ENCODE measurements around the gene PIP5K1B.

DNA sequence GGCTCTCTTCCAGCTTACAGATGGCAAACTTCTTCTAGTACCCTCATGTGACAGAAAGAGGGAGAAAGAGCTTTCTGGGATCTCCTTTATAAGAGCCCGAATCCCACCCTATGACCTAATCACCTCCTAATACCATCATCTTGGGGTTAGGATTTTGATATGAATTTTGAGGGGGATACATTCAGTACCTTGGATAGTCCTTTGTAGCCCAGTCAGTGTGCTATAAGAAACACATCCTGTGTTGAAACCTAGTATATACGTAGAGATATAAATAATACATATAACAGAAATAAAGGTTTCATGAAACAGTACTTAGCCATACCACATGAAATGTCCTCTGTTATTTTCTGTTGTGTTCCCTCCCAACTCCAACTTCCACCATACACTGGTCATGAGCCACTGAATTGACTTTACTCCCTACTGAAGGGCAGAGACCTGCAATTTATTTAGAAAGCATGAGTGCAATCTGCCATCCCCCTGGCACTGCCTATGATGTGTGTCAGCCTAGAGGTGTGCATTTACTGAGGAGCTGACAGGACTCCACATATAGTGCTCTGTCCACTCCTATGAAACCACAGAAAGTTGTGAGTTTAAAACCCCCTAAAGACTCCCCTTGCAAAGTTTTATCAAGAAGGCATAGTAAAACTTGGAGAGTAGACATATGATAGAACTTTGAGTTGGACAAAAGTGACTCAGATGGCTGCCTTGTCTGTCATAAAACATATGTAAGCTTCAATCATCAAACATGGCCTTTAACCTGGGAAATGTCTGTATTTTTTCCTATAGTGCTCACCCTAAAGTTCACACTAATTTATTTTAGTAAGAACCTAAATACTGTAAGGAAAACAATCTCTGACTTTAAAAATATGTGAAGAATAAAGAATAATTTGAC, 12.8 kb downstream of the PIP5K1B start:
- TF ChIP-seq JUNB (IDR thresholded peaks at IDR 0.05; ENCODE audit: unreplicated experiment) = no peak
- TF ChIP-seq, protein P1, sequence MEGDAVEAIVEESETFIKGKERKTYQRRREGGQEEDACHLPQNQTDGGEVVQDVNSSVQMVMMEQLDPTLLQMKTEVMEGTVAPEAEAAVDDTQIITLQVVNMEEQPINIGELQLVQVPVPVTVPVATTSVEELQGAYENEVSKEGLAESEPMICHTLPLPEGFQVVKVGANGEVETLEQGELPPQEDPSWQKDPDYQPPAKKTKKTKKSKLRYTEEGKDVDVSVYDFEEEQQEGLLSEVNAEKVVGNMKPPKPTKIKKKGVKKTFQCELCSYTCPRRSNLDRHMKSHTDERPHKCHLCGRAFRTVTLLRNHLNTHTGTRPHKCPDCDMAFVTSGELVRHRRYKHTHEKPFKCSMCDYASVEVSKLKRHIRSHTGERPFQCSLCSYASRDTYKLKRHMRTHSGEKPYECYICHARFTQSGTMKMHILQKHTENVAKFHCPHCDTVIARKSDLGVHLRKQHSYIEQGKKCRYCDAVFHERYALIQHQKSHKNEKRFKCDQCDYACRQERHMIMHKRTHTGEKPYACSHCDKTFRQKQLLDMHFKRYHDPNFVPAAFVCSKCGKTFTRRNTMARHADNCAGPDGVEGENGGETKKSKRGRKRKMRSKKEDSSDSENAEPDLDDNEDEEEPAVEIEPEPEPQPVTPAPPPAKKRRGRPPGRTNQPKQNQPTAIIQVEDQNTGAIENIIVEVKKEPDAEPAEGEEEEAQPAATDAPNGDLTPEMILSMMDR (conservative IDR thresholded peaks at IDR 0.05; ENCODE audit: low read depth in 2 of 2) = no peak
- no peak for TF ChIP-seq POLR2AphosphoS5 (IDR thresholded peaks at IDR 0.05; ENCODE audit: low read depth)
- no peak for TF ChIP-seq EZH2phosphoT487 (IDR thresholded peaks at IDR 0.05; ENCODE audit: unreplicated experiment)
- TF ChIP-seq EZH2 (IDR thresholded peaks at IDR 0.05; ENCODE audit: low read depth, unreplicated experiment) = no peak
- no peak for TF ChIP-seq NANOG (IDR thresholded peaks at IDR 0.05; ENCODE audit: borderline replicate concordance)
- TF ChIP-seq, protein P2, sequence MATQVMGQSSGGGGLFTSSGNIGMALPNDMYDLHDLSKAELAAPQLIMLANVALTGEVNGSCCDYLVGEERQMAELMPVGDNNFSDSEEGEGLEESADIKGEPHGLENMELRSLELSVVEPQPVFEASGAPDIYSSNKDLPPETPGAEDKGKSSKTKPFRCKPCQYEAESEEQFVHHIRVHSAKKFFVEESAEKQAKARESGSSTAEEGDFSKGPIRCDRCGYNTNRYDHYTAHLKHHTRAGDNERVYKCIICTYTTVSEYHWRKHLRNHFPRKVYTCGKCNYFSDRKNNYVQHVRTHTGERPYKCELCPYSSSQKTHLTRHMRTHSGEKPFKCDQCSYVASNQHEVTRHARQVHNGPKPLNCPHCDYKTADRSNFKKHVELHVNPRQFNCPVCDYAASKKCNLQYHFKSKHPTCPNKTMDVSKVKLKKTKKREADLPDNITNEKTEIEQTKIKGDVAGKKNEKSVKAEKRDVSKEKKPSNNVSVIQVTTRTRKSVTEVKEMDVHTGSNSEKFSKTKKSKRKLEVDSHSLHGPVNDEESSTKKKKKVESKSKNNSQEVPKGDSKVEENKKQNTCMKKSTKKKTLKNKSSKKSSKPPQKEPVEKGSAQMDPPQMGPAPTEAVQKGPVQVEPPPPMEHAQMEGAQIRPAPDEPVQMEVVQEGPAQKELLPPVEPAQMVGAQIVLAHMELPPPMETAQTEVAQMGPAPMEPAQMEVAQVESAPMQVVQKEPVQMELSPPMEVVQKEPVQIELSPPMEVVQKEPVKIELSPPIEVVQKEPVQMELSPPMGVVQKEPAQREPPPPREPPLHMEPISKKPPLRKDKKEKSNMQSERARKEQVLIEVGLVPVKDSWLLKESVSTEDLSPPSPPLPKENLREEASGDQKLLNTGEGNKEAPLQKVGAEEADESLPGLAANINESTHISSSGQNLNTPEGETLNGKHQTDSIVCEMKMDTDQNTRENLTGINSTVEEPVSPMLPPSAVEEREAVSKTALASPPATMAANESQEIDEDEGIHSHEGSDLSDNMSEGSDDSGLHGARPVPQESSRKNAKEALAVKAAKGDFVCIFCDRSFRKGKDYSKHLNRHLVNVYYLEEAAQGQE (IDR thresholded peaks at IDR 0.05; ENCODE audit: unreplicated experiment) = no peak
- TF ChIP-seq CREB1 (CRISPR knock-in tag; IDR thresholded peaks at IDR 0.05; ENCODE audit: low read depth) = no peak
- TF ChIP-seq ZNF114 (CRISPR knock-in tag; IDR thresholded peaks at IDR 0.05) = no peak
- TF ChIP-seq ZNF331 (CRISPR knock-in tag; IDR thresholded peaks at IDR 0.05; ENCODE audit: low read depth) = no peak

All from GM23338 (cell line).